Body of pancreas (tissue), 4 donors: ENCODE results near the gene KIRREL3.

ENCODE experiments used
- CTCF ChIP-seq, 7 experiments: fragments of 450-650 bp in 4 of 7; fragments of 200-600 bp in 3 of 7; sonication (generic) in 3 of 7; IDR thresholded peaks; one replicate each; pipeline ENCODE4 v1.5.1; 2016 to 2019; ENCODE audit warnings: antibody characterized with exemption in 7 of 7
- POLR2A ChIP-seq, 3 donors: fragments of 450-650 bp; IDR thresholded peaks; one replicate each; pipeline ENCODE4 v1.6.1; 2016; ENCODE audit warnings: antibody characterized with exemption in 3 of 3, mild to moderate bottlenecking in 2 of 3

- no peak for TF ChIP-seq POLR2A (IDR thresholded peaks at IDR 0.05)
- TF ChIP-seq CTCF (IDR thresholded peaks at IDR 0.05) = no peak
Measured at GRCh38 chr11:126988655-126989054, 11.9 kb downstream of the KIRREL3 start.
